ENCODE measurements around the gene ESRRA. TPM values are rescaled to one million over a fixed set of nuclear protein-coding genes. Genes with fewer than 3 reads are reported as not detected.

The ESRRA gene
- total and polyA plus RNA-seq, 2 of the 13 experiments (the other 11 are each of a cell fraction or from before 2014, with no cell fraction given), result 18.1 to 36.3 TPM

- TF ChIP-seq, protein P1, sequence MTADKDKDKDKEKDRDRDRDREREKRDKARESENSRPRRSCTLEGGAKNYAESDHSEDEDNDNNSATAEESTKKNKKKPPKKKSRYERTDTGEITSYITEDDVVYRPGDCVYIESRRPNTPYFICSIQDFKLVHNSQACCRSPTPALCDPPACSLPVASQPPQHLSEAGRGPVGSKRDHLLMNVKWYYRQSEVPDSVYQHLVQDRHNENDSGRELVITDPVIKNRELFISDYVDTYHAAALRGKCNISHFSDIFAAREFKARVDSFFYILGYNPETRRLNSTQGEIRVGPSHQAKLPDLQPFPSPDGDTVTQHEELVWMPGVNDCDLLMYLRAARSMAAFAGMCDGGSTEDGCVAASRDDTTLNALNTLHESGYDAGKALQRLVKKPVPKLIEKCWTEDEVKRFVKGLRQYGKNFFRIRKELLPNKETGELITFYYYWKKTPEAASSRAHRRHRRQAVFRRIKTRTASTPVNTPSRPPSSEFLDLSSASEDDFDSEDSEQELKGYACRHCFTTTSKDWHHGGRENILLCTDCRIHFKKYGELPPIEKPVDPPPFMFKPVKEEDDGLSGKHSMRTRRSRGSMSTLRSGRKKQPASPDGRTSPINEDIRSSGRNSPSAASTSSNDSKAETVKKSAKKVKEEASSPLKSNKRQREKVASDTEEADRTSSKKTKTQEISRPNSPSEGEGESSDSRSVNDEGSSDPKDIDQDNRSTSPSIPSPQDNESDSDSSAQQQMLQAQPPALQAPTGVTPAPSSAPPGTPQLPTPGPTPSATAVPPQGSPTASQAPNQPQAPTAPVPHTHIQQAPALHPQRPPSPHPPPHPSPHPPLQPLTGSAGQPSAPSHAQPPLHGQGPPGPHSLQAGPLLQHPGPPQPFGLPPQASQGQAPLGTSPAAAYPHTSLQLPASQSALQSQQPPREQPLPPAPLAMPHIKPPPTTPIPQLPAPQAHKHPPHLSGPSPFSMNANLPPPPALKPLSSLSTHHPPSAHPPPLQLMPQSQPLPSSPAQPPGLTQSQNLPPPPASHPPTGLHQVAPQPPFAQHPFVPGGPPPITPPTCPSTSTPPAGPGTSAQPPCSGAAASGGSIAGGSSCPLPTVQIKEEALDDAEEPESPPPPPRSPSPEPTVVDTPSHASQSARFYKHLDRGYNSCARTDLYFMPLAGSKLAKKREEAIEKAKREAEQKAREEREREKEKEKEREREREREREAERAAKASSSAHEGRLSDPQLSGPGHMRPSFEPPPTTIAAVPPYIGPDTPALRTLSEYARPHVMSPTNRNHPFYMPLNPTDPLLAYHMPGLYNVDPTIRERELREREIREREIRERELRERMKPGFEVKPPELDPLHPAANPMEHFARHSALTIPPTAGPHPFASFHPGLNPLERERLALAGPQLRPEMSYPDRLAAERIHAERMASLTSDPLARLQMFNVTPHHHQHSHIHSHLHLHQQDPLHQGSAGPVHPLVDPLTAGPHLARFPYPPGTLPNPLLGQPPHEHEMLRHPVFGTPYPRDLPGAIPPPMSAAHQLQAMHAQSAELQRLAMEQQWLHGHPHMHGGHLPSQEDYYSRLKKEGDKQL (CRISPR knock-in tag; IDR thresholded peaks at IDR 0.05; ENCODE audit: low read depth), result no peak
- TF ChIP-seq DRAP1 (CRISPR knock-in tag; IDR thresholded peaks at IDR 0.05), result peak; percentile 28; the same call in 1 of the 2 replicates
- TF ChIP-seq KLF15 (CRISPR knock-in tag; IDR thresholded peaks at IDR 0.05; ENCODE audit: borderline replicate concordance), result no peak
- peak; percentile 78 for TF ChIP-seq NAIF1 (CRISPR knock-in tag; IDR thresholded peaks at IDR 0.05; ENCODE audit: borderline replicate concordance)
- TF ChIP-seq IRF2 (CRISPR knock-in tag; IDR thresholded peaks at IDR 0.05), result peak; percentile 46; the same call in 1 of the 2 replicates
- no peak for TF ChIP-seq XBP1 (CRISPR knock-in tag; IDR thresholded peaks at IDR 0.05)
- 0 out of 2 replicates have a peak, but pooled peaks have one; percentile 66 for TF ChIP-seq AHR (CRISPR knock-in tag; IDR thresholded peaks at IDR 0.05)
- no peak for TF ChIP-seq ZNF879 (CRISPR knock-in tag; IDR thresholded peaks at IDR 0.05)
- TF ChIP-seq ZNF563 (CRISPR knock-in tag; IDR thresholded peaks at IDR 0.05), result peak; percentile 58; the same call in 1 of the 2 replicates
- TF ChIP-seq ZFP91 (CRISPR knock-in tag; IDR thresholded peaks at IDR 0.05; ENCODE audit: borderline replicate concordance), result peak; percentile 78; the same call in 1 of the 2 replicates
- peak; percentile 82 for TF ChIP-seq SAP130 (CRISPR knock-in tag; IDR thresholded peaks at IDR 0.05; ENCODE audit: low read depth)
- no peak for TF ChIP-seq ZSCAN30 (CRISPR knock-in tag; IDR thresholded peaks at IDR 0.05)
- TF ChIP-seq PBX3 (CRISPR knock-in tag; IDR thresholded peaks at IDR 0.05; ENCODE audit: borderline replicate concordance), result no peak
- no peak for TF ChIP-seq ZNF672 (CRISPR knock-in tag; IDR thresholded peaks at IDR 0.05)
- TF ChIP-seq, protein P2, sequence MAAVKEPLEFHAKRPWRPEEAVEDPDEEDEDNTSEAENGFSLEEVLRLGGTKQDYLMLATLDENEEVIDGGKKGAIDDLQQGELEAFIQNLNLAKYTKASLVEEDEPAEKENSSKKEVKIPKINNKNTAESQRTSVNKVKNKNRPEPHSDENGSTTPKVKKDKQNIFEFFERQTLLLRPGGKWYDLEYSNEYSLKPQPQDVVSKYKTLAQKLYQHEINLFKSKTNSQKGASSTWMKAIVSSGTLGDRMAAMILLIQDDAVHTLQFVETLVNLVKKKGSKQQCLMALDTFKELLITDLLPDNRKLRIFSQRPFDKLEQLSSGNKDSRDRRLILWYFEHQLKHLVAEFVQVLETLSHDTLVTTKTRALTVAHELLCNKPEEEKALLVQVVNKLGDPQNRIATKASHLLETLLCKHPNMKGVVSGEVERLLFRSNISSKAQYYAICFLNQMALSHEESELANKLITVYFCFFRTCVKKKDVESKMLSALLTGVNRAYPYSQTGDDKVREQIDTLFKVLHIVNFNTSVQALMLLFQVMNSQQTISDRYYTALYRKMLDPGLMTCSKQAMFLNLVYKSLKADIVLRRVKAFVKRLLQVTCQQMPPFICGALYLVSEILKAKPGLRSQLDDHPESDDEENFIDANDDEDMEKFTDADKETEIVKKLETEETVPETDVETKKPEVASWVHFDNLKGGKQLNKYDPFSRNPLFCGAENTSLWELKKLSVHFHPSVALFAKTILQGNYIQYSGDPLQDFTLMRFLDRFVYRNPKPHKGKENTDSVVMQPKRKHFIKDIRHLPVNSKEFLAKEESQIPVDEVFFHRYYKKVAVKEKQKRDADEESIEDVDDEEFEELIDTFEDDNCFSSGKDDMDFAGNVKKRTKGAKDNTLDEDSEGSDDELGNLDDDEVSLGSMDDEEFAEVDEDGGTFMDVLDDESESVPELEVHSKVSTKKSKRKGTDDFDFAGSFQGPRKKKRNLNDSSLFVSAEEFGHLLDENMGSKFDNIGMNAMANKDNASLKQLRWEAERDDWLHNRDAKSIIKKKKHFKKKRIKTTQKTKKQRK (IDR thresholded peaks at IDR 0.05; ENCODE audit: low read length), result no peak
- TF ChIP-seq STAT5B (CRISPR knock-in tag; IDR thresholded peaks at IDR 0.05), result no peak
- TF ChIP-seq ZNF550 (CRISPR knock-in tag; IDR thresholded peaks at IDR 0.05; ENCODE audit: borderline replicate concordance), result no peak
These were observed 50.0 kb downstream of the ESRRA start (continued) for GRCh38 chr11:64355078-64355940.
